Measurements from ENCODE around the gene METTL13.

Gene METTL13

GRCh38 chr1:171783816-171784530, 2.5 kb downstream of the METTL13 start:
- Histone ChIP-seq H3K9ac (ENCODE audit: insufficient read length) (no peak overlapping the region), H3K9me3 (ENCODE audit: low read depth, low read length) (no peaks in the 10 kb centered on the region), H3K4me3 (no peak overlapping the region), H3K27ac (no peak overlapping the region), H3K36me3 (ENCODE audit: insufficient read depth, low read length) (peaks cover 42% of the 10 kb centered on the region)
- TF ChIP-seq POLR2AphosphoS5 (IDR thresholded peaks at IDR 0.05; ENCODE audit: borderline replicate concordance, low read depth, low read length) = no peak
- no peak for TF ChIP-seq FOXP2 (optimal IDR thresholded peaks at IDR 0.05; ENCODE audit: control extremely low read depth, extremely low read length, insufficient read depth)
- no peak for TF ChIP-seq EZH2 (IDR thresholded peaks at IDR 0.05)
- no peak for DNase-seq (ENCODE audit: low read depth, low spot score)

GRCh38 chr1:171784784-171785183, 3.3 kb downstream of the METTL13 start:
- H3K27ac ChIP-seq = no peak overlapping the region
- no peak for TF ChIP-seq EZH2 (IDR thresholded peaks at IDR 0.05)
- TF ChIP-seq POLR2AphosphoS5 (IDR thresholded peaks at IDR 0.05; ENCODE audit: borderline replicate concordance, low read depth, low read length) = no peak
- DNase-seq (ENCODE audit: low read depth, low spot score) = no peak
- H3K36me3 ChIP-seq (ENCODE audit: insufficient read depth, low read length) = peaks cover 48% of the 10 kb centered on the region
- no peak overlapping the region for H3K9ac ChIP-seq (ENCODE audit: insufficient read length)
- no peak overlapping the region for H3K4me3 ChIP-seq
- H3K9me3 ChIP-seq (ENCODE audit: low read depth, low read length) = no peaks in the 10 kb centered on the region

- TF ChIP-seq EZH2 (IDR thresholded peaks at IDR 0.05) = no peak
- Histone ChIP-seq H3K9ac (ENCODE audit: insufficient read length) (no peak overlapping the region), H3K27ac (no peak overlapping the region), H3K4me3 (no peak overlapping the region), H3K9me3 (ENCODE audit: low read depth, low read length) (no peaks in the 10 kb centered on the region), H3K36me3 (ENCODE audit: insufficient read depth, low read length) (peaks cover 58% of the 10 kb centered on the region)
- DNase-seq (ENCODE audit: low read depth, low spot score) = no peak
Measured at GRCh38 chr1:171785766-171786165, 4.3 kb downstream of the METTL13 start.

GRCh38 chr1:171786534-171786933, 5.1 kb downstream of the METTL13 start:
- Histone ChIP-seq H3K9me3 (ENCODE audit: low read depth, low read length) (no peaks in the 10 kb centered on the region), H3K27ac (no peak overlapping the region), H3K36me3 (ENCODE audit: insufficient read depth, low read length) (peaks cover 66% of the 10 kb centered on the region), H3K4me3 (no peak overlapping the region), H3K9ac (ENCODE audit: insufficient read length) (no peak overlapping the region)
- DNase-seq (ENCODE audit: low read depth, low spot score) = no peak
- TF ChIP-seq POLR2AphosphoS5 (IDR thresholded peaks at IDR 0.05; ENCODE audit: borderline replicate concordance, low read depth, low read length) = no peak
- no peak for TF ChIP-seq EZH2 (IDR thresholded peaks at IDR 0.05)
- TF ChIP-seq FOXP2 (optimal IDR thresholded peaks at IDR 0.05; ENCODE audit: control extremely low read depth, extremely low read length, insufficient read depth) = no peak

GRCh38 chr1:171787686-171788480, 6.4 kb downstream of the METTL13 start:
- H3K36me3 ChIP-seq (ENCODE audit: insufficient read depth, low read length) = peaks cover 79% of the 10 kb centered on the region
- no peak overlapping the region for H3K9ac ChIP-seq (ENCODE audit: insufficient read length)
- no peak overlapping the region for H3K4me3 ChIP-seq
- DNase-seq (ENCODE audit: low read depth, low spot score) = no peak
- TF ChIP-seq POLR2AphosphoS5 (IDR thresholded peaks at IDR 0.05; ENCODE audit: borderline replicate concordance, low read depth, low read length) (no peak), EZH2 (IDR thresholded peaks at IDR 0.05) (no peak), FOXP2 (optimal IDR thresholded peaks at IDR 0.05; ENCODE audit: control extremely low read depth, extremely low read length, insufficient read depth) (no peak)
- no peaks in the 10 kb centered on the region for H3K9me3 ChIP-seq (ENCODE audit: low read depth, low read length)
- H3K27ac ChIP-seq = no peak overlapping the region

GRCh38 chr1:171788696-171789095, 7.2 kb downstream of the METTL13 start:
- H3K27ac ChIP-seq = no peak overlapping the region
- no peak overlapping the region for H3K4me3 ChIP-seq
- H3K9me3 ChIP-seq (ENCODE audit: low read depth, low read length) = no peaks in the 10 kb centered on the region
- H3K36me3 ChIP-seq (ENCODE audit: insufficient read depth, low read length) = peaks cover 87% of the 10 kb centered on the region
- no peak for DNase-seq (ENCODE audit: low read depth, low spot score)
- TF ChIP-seq FOXP2 (optimal IDR thresholded peaks at IDR 0.05; ENCODE audit: control extremely low read depth, extremely low read length, insufficient read depth) (no peak), POLR2AphosphoS5 (IDR thresholded peaks at IDR 0.05; ENCODE audit: borderline replicate concordance, low read depth, low read length) (no peak), EZH2 (IDR thresholded peaks at IDR 0.05) (no peak)
- H3K9ac ChIP-seq (ENCODE audit: insufficient read length) = no peak overlapping the region

- no peak for TF ChIP-seq EZH2 (IDR thresholded peaks at IDR 0.05)
- no peak for TF ChIP-seq FOXP2 (optimal IDR thresholded peaks at IDR 0.05; ENCODE audit: control extremely low read depth, extremely low read length, insufficient read depth)
- TF ChIP-seq POLR2AphosphoS5 (IDR thresholded peaks at IDR 0.05; ENCODE audit: borderline replicate concordance, low read depth, low read length) = no peak
- Histone ChIP-seq H3K9me3 (ENCODE audit: low read depth, low read length) (no peaks in the 10 kb centered on the region), H3K36me3 (ENCODE audit: insufficient read depth, low read length) (peaks cover 97% of the 10 kb centered on the region), H3K4me3 (no peak overlapping the region), H3K9ac (ENCODE audit: insufficient read length) (no peak overlapping the region), H3K27ac (no peak overlapping the region)
- DNase-seq (ENCODE audit: low read depth, low spot score) = no peak
Measured at GRCh38 chr1:171790318-171790717, 8.9 kb downstream of the METTL13 start.

- DNase-seq (ENCODE audit: low read depth, low spot score) = no peak
- no peak overlapping the region for H3K4me3 ChIP-seq
- no peak overlapping the region for H3K9ac ChIP-seq (ENCODE audit: insufficient read length)
- no peak for TF ChIP-seq FOXP2 (optimal IDR thresholded peaks at IDR 0.05; ENCODE audit: control extremely low read depth, extremely low read length, insufficient read depth)
- no peak for TF ChIP-seq POLR2AphosphoS5 (IDR thresholded peaks at IDR 0.05; ENCODE audit: borderline replicate concordance, low read depth, low read length)
- TF ChIP-seq EZH2 (IDR thresholded peaks at IDR 0.05) = no peak
- no peaks in the 10 kb centered on the region for H3K9me3 ChIP-seq (ENCODE audit: low read depth, low read length)
- peaks cover 88% of the 10 kb centered on the region for H3K36me3 ChIP-seq (ENCODE audit: insufficient read depth, low read length)
- H3K27ac ChIP-seq = no peak overlapping the region
Measured at GRCh38 chr1:171792656-171793369, 11.4 kb downstream of the METTL13 start.

Measured in SK-N-MC (cell line).